Mucosa of descending colon (tissue), 3 donors: ENCODE measurements around the gene CST7. TPM values are rescaled to one million over a fixed set of nuclear protein-coding genes. Genes with fewer than 3 reads are reported as not detected.

Experiments used
- ATAC-seq: fragments of 200-7000 bp; cut with Tn5 transposase; one replicate; pipeline ENCODE4 v1.9.1; 2020; ENCODE audit warnings: mild to moderate bottlenecking, moderate library complexity
- DNase-seq, 3 donors: peaks; one replicate each; pipeline ENCODE4 v3.0.0-alpha.2; 2020
- H3K36me3 ChIP-seq: fragments of 200-600 bp; one replicate; pipeline ENCODE4 v1.8.0; 2021; ENCODE audit warnings: low read depth, mild to moderate bottlenecking
- H3K4me1 ChIP-seq: fragments of 200-600 bp; one replicate; pipeline ENCODE4 v1.8.0; 2021; ENCODE audit warnings: low read depth, mild to moderate bottlenecking
- H3K4me3 ChIP-seq: fragments of 200-600 bp; one replicate; pipeline ENCODE4 v1.8.0; 2021; ENCODE audit warnings: mild to moderate bottlenecking
- H3K9me3 ChIP-seq: fragments of 200-600 bp; one replicate; pipeline ENCODE4 v1.8.0; 2021; ENCODE audit warnings: mild to moderate bottlenecking
- CTCF ChIP-seq: fragments of 200-600 bp; IDR thresholded peaks from one replicate; pipeline ENCODE4 v1.8.0; 2022; ENCODE audit warnings: antibody characterized with exemption, mild to moderate bottlenecking
- intact Hi-C, 2 donors: fragments of 100-400 bp; cut with DNase I in 1 of 2; cut with micrococcal nuclease in 1 of 2; formaldehyde crosslinking; loops; one replicate each; pipeline versions ENCODE4 v1.11.0 to v1.11.1; 2022; cut with DNase I, micrococcal nuclease
- total RNA-seq, 3 donors: library from RNA; stranded (reverse); fragmentation: NEBNext Ultra II Directional in 2 of 3; extraction: Animal tissue kit (Norgen Biotek cat#: 25700) in 2 of 3; gene quantifications; one replicate each; pipeline versions ENCODE4 v1.2.1 to v1.2.4, GENCODE V29; 2021 to 2023
- donor health status: DM: no; HTN: no; CAD: no; lungs with moderate emphysema.
- donor health status: DM: no; HTN: no; CAD: no.
- donor health status: DM: no; HTN: yes; CAD: no.

Gene CST7
- total RNA-seq, 3 donors from 2014 or later = 1.4 to 2.3 (median 1.7) TPM

GRCh38 chr20:24987244-24987643 lies 38.2 kb downstream of the CST7 start:
- ATAC-seq = no peak

GRCh38 chr20:24987873-24988835 lies 39.1 kb downstream of the CST7 start:
- no peak for TF ChIP-seq CTCF
- H3K4me3 ChIP-seq = no peak overlapping the region
- intact Hi-C loops = no loop called here
- H3K4me1 ChIP-seq = peaks cover 38% of the 10 kb centered on the region
- no peak for DNase-seq
- H3K36me3 ChIP-seq = no peaks in the 10 kb centered on the region
- H3K9me3 ChIP-seq = no peaks in the 10 kb centered on the region
- no peak for ATAC-seq

More at GRCh38 chr20:24987244-24987643, 38.2 kb downstream of the CST7 start:
- no peaks in the 10 kb centered on the region for H3K9me3 ChIP-seq
- no peak for DNase-seq
- intact Hi-C loops = no loop called here
- no peaks in the 10 kb centered on the region for H3K36me3 ChIP-seq
- no peak overlapping the region for H3K4me3 ChIP-seq
- TF ChIP-seq CTCF = no peak
- peaks cover 38% of the 10 kb centered on the region for H3K4me1 ChIP-seq

- Histone ChIP-seq H3K4me1 (peaks cover 38% of the 10 kb centered on the region), H3K4me3 (no peak overlapping the region), H3K36me3 (no peaks in the 10 kb centered on the region), H3K9me3 (no peaks in the 10 kb centered on the region)
- ATAC-seq = no peak
- intact Hi-C loops = no loop called here
- DNase-seq = no peak
- no peak for TF ChIP-seq CTCF
Measured at GRCh38 chr20:24989162-24989561, 40.1 kb downstream of the CST7 start.

- intact Hi-C loops = loop anchor here in 1 of 2 donors (10.0 kb wide), 2 partner anchors 184 to 404 kb away; partner anchors contain the start of gene ABHD12
- Histone ChIP-seq H3K4me1 (peaks cover 23% of the 10 kb centered on the region), H3K9me3 (no peaks in the 10 kb centered on the region), H3K36me3 (no peaks in the 10 kb centered on the region), H3K4me3 (no peak overlapping the region)
- no peak for TF ChIP-seq CTCF
- no peak for DNase-seq
- ATAC-seq = no peak
Measured at GRCh38 chr20:24990810-24991252, 41.8 kb downstream of the CST7 start.

- peak in 2 of 3 donors; percentile 68 to 69 for DNase-seq
- Histone ChIP-seq H3K4me3 (peak overlapping the region; percentile 71), H3K9me3 (no peaks in the 10 kb centered on the region), H3K36me3 (no peaks in the 10 kb centered on the region), H3K4me1 (peaks cover 15% of the 10 kb centered on the region)
- ATAC-seq = peak; percentile 55
- intact Hi-C loops = loop anchor here in 1 of 2 donors (10.0 kb wide), 2 partner anchors 183 to 403 kb away; partner anchors contain the start of gene ABHD12
- no peak for TF ChIP-seq CTCF
Measured at GRCh38 chr20:24991897-24992486, 42.9 kb downstream of the CST7 start.
